ENCODE results near the gene MARCHF3. TPM values are rescaled to one million over a fixed set of nuclear protein-coding genes. Genes with fewer than 3 reads are reported as not detected.

Gene MARCHF3
- total and polyA plus RNA-seq, 2 donors (not counting 1 experiment from before 2014, with no cell fraction given): 8.6 to 11.6 TPM

DNA sequence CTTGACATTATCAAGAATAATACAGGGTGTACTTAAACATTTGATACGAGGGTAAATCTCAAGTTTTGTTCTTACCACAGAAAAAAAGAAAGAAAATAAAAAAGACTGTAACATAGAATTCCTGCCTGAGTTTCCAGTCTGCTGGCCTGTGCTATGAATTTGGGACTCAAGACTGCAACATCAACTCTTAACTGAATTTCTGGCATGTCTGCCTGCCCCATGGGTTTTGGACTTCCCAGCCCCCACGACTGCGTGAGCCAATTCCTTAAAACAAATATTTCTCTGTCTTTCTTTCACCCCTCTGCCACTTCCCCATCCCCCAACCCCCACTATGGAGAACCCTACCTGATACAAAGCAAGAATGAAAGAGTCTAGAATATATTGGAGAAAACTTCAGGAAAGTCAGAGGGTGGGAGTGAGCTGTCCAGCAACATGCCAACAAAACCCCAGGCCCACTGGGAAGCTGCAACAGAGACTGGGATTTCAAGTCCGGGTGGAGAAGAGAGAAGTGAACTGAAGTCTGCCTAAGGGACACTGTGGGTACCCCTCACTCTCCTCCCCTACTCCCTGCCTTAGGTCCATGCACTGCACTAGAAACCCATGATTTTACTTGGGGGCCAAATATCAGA is 43.0 kb downstream of the MARCHF3 start:
- no peaks in the 10 kb centered on the region for H3K36me3 ChIP-seq (ENCODE audit: control insufficient read depth, insufficient read depth, low read length)
- H3K9me3 ChIP-seq (ENCODE audit: control insufficient read depth, insufficient read depth, low read depth, low read length): no peaks in the 10 kb centered on the region

DNA sequence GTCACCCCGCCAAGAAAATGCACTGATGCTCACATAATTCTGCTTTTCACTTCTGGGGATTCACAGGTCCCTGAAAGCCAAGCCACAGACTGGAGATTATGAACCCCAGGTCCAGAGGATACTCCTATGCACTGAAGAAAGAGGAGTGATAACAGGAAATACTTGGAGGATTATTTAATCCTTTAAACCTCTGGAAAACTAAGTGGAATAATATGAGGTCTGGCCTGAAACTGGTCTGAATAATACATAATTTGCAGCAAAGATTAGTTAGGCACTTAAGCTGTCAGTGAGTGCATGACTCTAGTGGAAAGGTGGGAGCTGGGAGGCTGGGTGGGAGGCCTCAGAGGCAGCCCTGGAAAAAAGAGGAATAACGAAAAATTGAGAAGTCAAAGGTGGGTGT is 45.7 kb downstream of the MARCHF3 start:
- H3K4me3 ChIP-seq (replicated peaks in 1 of 4; ENCODE audit: control extremely low read depth in 1 of 4, insufficient read depth in 1 of 4, low read depth in 3 of 4, low read length in 4 of 4): no peak overlapping the region
- H3K9me3 ChIP-seq (ENCODE audit: control insufficient read depth, insufficient read depth, low read depth, low read length): no peaks in the 10 kb centered on the region
- H3K4me1 ChIP-seq (ENCODE audit: control insufficient read depth, extremely low read depth, insufficient read depth, low read length): no peaks in the 10 kb centered on the region
- no peak overlapping the region for H3K9ac ChIP-seq (ENCODE audit: insufficient read depth, low read length)
- H3K79me2 ChIP-seq (ENCODE audit: control insufficient read depth, insufficient read depth, low read length): no peaks in the 10 kb centered on the region
- H4K20me1 ChIP-seq (ENCODE audit: control insufficient read depth, extremely low read depth, insufficient read depth, low read length): no peaks in the 10 kb centered on the region
- no peak overlapping the region for H3K27ac ChIP-seq (ENCODE audit: insufficient read depth, low read length)
- TF ChIP-seq, protein P1, sequence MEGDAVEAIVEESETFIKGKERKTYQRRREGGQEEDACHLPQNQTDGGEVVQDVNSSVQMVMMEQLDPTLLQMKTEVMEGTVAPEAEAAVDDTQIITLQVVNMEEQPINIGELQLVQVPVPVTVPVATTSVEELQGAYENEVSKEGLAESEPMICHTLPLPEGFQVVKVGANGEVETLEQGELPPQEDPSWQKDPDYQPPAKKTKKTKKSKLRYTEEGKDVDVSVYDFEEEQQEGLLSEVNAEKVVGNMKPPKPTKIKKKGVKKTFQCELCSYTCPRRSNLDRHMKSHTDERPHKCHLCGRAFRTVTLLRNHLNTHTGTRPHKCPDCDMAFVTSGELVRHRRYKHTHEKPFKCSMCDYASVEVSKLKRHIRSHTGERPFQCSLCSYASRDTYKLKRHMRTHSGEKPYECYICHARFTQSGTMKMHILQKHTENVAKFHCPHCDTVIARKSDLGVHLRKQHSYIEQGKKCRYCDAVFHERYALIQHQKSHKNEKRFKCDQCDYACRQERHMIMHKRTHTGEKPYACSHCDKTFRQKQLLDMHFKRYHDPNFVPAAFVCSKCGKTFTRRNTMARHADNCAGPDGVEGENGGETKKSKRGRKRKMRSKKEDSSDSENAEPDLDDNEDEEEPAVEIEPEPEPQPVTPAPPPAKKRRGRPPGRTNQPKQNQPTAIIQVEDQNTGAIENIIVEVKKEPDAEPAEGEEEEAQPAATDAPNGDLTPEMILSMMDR (conservative IDR thresholded peaks at IDR 0.05 in 1 of 2, IDR thresholded peaks at IDR 0.05 in 1 of 2; ENCODE audit: low read depth in 1 of 2, low read length in 2 of 2): no peak
- no peak for TF ChIP-seq EZH2 (IDR thresholded peaks at IDR 0.05; ENCODE audit: low read length, missing control alignments)
- H3K36me3 ChIP-seq (ENCODE audit: control insufficient read depth, insufficient read depth, low read length): no peaks in the 10 kb centered on the region
- H3K27me3 ChIP-seq (ENCODE audit: control insufficient read depth, insufficient read depth, low read length): no peaks in the 10 kb centered on the region
- DNase-seq (ENCODE audit: low read depth in 2 of 2): peak in 1 of 2 donors; percentile 48
- no peak overlapping the region for H2AFZ ChIP-seq (ENCODE audit: low read length)
- no peak overlapping the region for H3K4me2 ChIP-seq (ENCODE audit: extremely low read depth, insufficient read depth, low read length)

More for the DNA sequence above, 43.0 kb downstream of the MARCHF3 start:
- H3K9ac ChIP-seq (ENCODE audit: insufficient read depth, low read length): no peak overlapping the region
- DNase-seq (ENCODE audit: low read depth in 2 of 2): no peak
- no peak overlapping the region for H2AFZ ChIP-seq (ENCODE audit: low read length)
- H3K4me3 ChIP-seq (replicated peaks in 1 of 4; ENCODE audit: control extremely low read depth in 1 of 4, insufficient read depth in 1 of 4, low read depth in 3 of 4, low read length in 4 of 4): no peak overlapping the region
- TF ChIP-seq, protein P1 (conservative IDR thresholded peaks at IDR 0.05 in 1 of 2, IDR thresholded peaks at IDR 0.05 in 1 of 2; ENCODE audit: low read depth in 1 of 2, low read length in 2 of 2): no peak
- no peak for TF ChIP-seq EZH2 (IDR thresholded peaks at IDR 0.05; ENCODE audit: low read length, missing control alignments)
- H3K4me2 ChIP-seq (ENCODE audit: extremely low read depth, insufficient read depth, low read length): no peak overlapping the region
- no peak overlapping the region for H3K27ac ChIP-seq (ENCODE audit: insufficient read depth, low read length)
- H3K4me1 ChIP-seq (ENCODE audit: control insufficient read depth, extremely low read depth, insufficient read depth, low read length): no peaks in the 10 kb centered on the region
- no peaks in the 10 kb centered on the region for H3K27me3 ChIP-seq (ENCODE audit: control insufficient read depth, insufficient read depth, low read length)
- H3K79me2 ChIP-seq (ENCODE audit: control insufficient read depth, insufficient read depth, low read length): no peaks in the 10 kb centered on the region
- H4K20me1 ChIP-seq (ENCODE audit: control insufficient read depth, extremely low read depth, insufficient read depth, low read length): no peaks in the 10 kb centered on the region

DNA sequence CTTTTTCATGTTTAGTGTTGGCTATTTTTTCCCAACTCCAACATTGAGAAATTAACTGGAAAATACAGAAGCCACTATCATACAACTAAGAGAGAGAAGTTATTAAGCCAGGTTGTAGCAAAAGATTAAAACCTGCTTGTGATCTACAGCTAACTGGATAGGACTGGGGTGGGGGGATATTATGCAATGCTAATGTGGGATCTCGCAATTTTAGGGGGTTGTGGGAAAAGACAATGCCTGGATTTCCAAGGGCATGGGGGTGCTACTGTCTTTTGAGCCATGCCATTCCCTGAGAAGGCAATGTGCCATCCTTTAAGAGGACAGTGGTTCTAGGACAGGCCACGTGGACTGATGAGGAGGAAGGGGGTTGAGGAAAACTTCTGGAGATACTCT is 46.5 kb downstream of the MARCHF3 start:
- Histone ChIP-seq H2AFZ (ENCODE audit: low read length) (no peak overlapping the region), H3K4me3 (replicated peaks in 1 of 4; ENCODE audit: control extremely low read depth in 1 of 4, insufficient read depth in 1 of 4, low read depth in 3 of 4, low read length in 4 of 4) (no peak overlapping the region), H3K36me3 (ENCODE audit: control insufficient read depth, insufficient read depth, low read length) (no peaks in the 10 kb centered on the region), H3K27me3 (ENCODE audit: control insufficient read depth, insufficient read depth, low read length) (no peaks in the 10 kb centered on the region), H3K9me3 (ENCODE audit: control insufficient read depth, insufficient read depth, low read depth, low read length) (no peaks in the 10 kb centered on the region), H4K20me1 (ENCODE audit: control insufficient read depth, extremely low read depth, insufficient read depth, low read length) (no peaks in the 10 kb centered on the region), H3K9ac (ENCODE audit: insufficient read depth, low read length) (no peak overlapping the region), H3K27ac (ENCODE audit: insufficient read depth, low read length) (no peak overlapping the region), H3K4me2 (ENCODE audit: extremely low read depth, insufficient read depth, low read length) (no peak overlapping the region), H3K79me2 (ENCODE audit: control insufficient read depth, insufficient read depth, low read length) (no peaks in the 10 kb centered on the region), H3K4me1 (ENCODE audit: control insufficient read depth, extremely low read depth, insufficient read depth, low read length) (no peaks in the 10 kb centered on the region)
- no peak for DNase-seq (ENCODE audit: low read depth in 2 of 2)
- no peak for TF ChIP-seq EZH2 (IDR thresholded peaks at IDR 0.05; ENCODE audit: low read length, missing control alignments)
- TF ChIP-seq, protein P1 (conservative IDR thresholded peaks at IDR 0.05 in 1 of 2, IDR thresholded peaks at IDR 0.05 in 1 of 2; ENCODE audit: low read depth in 1 of 2, low read length in 2 of 2): no peak

Measured in fibroblast of lung (primary cell).